Muscle of arm (tissue), 12 donors: ENCODE results near the gene MDFIC2. TPM values are rescaled to one million over a fixed set of nuclear protein-coding genes. Genes with fewer than 3 reads are reported as not detected.
"Not testable (repeated sequence)": the region's sequence is repeated elsewhere in the genome, so short reads cannot be mapped to it uniquely, and the experiment has no call there.

Experiments used
- DNase-seq: peaks from one replicate; pipeline ENCODE4 v3.0.0-alpha.2; 2013
- polyA plus RNA-seq, 12 donors: library from polyadenylated mRNA; unstranded; fragments of 120-200 nt; gene quantifications; one replicate each; pipeline ENCODE4 v1.2.1, GENCODE V29; 2013; ENCODE audit not compliant: insufficient read length in 12 of 12

Gene MDFIC2
- polyA plus RNA-seq, 12 donors, result 0.31 to 0.43 TPM; not detected in 10

GRCh38 chr3:70261283-70261682, 51.2 kb downstream of the MDFIC2 start:
- DNase-seq, result no peak

DNA sequence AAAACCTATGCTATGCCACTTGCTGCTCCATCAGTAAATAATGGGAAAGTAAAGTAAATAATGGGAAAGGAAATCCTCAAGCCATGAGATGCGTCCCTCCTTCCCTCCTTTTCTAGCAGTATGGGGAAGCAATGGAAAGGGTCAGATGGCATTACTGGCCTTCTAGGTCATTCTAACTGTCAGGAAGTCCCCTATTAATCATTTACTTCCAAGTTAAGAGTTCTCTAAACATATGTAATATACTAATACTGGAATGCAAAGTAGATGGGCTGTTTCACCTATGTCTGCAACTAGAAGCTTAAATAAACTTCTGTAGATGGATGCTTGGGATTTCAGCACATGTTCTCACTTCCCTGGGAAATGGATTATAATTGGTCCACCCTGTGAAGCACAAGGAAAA, 55.9 kb downstream of the MDFIC2 start:
- no peak for DNase-seq

GRCh38 chr3:70250492-70250891, 61.9 kb downstream of the MDFIC2 start:
- DNase-seq, result peak; percentile 53

DNA sequence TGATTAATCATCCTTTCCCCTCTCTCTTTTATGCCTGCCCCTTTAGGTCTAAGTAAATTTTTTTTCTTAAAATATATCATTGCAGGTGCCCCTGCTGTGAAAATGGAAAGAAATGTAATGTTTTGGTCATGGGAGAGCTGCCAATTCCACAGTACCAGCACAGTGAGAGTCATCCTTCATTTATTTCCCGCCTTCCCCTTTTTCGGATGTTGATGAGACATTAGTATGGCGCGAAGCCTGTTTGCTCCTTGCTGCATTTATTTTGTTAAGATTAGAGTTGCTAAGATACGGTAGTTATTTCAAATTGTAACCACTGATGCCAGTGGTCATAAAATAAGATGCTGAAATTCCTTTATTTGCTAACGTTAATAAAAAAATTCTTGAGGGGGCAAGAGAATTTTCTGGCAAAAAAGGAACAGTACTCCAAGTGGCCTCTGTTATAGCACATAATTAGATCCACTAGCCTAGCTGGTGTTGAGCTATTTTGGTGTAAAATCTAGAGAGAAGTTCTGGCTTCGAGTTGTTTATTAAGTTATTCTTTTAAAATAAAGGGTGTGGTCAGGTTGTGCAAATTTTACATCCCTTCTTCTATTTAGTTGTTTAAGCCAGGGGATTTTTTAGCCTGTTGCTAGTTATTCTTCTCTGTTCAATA, 62.8 kb downstream of the MDFIC2 start:
- DNase-seq, result no peak

GRCh38 chr3:70248856-70249255, 63.6 kb downstream of the MDFIC2 start:
- DNase-seq, result no peak

- no peak for DNase-seq
These were observed 64.5 kb downstream of the MDFIC2 start for GRCh38 chr3:70247955-70248354.

DNA sequence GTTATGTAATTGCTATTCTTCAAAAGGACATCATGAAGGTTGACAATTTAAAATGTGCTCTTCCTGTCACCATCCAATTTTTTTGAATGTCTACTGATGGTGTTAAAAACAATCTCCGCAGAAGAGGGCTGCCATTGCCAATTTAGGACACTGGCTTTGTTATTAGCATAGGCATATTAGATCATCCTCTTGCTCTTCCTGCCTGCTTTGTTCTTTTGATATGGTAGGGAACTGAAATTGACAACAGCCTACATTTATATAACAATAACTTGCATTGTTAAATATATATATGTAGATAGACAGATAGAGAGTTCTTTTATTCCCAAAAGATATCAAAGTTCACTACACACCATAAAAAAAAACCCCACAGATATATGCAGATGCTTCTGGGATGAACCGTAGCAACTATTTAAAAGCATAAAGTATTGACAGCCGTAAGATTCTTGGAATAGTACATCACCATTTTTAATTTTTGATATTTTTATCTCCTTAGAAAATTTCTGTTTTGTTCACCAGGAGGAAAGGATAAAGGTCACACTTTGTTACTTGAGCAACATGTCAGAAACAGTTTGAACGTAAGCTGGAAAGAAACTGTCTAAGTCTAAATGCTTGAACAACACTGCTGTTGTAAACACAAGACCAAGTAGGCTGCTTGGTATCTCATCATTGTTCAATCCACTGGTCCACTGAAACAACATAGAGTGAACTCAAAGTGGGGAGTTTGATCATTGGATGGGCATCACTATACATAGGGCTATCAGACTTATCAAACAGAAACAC, 66.5 kb downstream of the MDFIC2 start:
- DNase-seq, result no peak

DNA sequence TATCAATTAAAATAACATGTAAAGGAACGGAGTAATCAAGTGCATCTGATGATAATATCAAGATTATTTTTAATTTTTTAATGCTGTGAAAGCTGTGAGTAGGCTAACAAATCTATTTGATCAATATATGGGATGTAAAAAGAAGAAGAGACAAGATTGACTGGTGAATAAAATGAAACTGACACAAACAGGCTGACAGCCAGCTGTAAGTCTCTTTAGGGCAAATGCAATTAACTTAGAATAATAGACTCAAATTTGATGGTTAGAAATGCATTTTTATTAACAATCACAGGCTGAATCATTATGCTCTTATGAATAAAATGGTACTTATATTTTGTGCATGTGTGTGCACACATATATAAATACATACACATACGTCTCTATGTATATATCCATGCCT, 68.0 kb downstream of the MDFIC2 start:
- DNase-seq, result no peak

GRCh38 chr3:70242297-70242882, 70.0 kb downstream of the MDFIC2 start:
- no peak for DNase-seq

DNA sequence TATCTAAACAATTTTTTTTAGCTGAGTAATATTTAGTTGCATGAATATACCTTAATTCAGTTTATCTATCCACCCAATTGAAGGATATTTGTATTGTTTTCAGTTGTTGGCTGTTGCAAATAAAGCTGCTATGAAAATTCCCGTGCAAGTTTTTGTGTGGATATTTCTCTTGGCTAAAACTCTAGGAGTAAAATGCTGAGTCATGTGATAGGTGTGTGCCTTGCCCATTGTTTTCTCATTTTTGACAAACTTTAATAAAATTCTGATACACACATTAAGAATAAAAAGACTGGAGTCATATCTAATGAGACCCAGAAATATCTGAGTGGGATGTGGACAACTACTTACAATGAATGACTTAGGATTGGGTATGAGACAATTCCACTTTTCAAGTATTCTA, 78.6 kb downstream of the MDFIC2 start:
- no peak for DNase-seq

GRCh38 chr3:70233112-70233511, 79.3 kb downstream of the MDFIC2 start:
- DNase-seq, result no peak

GRCh38 chr3:70231266-70231701, 81.2 kb downstream of the MDFIC2 start:
- no peak for DNase-seq

DNA sequence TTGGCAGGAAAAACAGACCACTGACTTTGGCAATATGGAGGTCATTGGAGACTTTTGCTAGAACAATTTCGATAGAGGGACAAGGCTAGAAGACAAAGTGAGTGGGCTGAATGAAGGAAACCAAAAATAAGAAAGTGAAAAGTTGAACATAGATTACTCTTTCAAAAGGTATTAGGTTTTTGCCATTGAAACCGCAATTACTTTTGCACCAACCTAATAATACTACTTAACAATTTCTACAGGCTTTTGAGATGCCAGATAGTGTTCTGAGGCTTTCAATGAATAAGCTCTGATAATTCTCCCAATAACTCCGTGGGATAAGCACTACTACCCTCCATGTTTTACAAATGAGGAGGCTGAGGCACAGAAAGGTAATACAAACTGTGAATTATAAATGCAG, 85.0 kb downstream of the MDFIC2 start:
- no peak for DNase-seq

- DNase-seq, result no peak
These were observed 87.3 kb downstream of the MDFIC2 start for GRCh38 chr3:70225146-70225545.

DNA sequence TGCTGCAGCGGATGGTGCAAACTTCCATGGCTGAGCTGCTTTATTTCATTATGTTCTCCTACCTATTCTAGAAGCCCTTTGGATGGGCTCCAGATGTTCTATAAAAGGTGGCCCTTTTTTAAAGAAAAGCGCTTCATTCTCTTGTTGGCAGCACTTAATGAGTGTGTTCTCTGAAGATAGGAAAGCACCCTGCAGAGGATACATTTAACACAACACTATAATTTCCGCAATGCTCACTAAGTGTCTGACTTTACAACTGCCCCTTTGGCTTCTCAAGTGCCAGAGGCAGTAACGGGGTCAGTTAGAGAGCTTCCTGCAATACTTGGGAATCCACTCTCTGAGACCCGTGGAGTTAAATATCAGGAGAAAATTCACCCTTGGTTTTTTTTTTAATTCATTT, 88.1 kb downstream of the MDFIC2 start:
- DNase-seq, result no peak

DNA sequence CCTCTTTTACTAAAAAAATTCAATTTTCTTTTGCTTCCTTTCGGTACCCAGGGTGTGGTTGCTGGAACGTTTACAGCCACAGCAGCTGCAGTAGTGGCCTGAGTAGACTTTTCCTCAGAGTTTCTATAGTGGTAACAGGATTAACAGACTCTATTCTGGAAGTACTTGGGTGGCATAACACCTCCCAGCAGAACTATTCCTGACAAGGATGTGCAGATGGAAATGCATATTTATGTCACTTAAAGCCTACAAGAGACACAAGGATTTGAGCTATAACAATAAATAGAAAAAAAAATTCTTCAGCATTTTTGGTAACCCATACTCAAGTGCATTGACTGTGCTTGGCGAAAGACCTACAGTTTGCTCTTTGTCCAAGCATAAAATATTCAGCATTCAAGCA, 94.0 kb downstream of the MDFIC2 start:
- DNase-seq, result no peak

DNA sequence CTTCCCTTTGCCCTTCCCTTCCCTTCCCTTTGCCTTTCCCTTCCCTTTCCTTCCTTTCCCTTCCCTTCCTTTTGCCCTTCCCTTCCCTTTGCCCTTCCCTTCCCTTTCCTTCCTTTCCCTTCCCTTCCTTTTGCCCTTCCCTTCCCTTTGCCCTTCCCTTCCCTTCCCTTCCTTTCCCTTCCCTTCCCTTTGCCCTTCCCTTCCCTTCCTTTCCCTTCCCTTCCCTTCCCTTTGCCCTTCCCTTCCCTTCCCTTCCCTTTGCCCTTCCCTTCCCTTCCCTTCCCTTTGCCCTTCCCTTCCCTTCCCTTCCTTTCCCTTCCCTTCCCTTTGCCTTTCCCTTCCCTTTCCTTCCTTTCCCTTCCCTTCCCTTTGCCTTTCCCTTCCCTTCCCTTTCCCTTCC, 101.2 kb downstream of the MDFIC2 start:
- not testable (repeated sequence) for DNase-seq

GRCh38 chr3:70201975-70202374, 110.5 kb downstream of the MDFIC2 start:
- DNase-seq, result no peak

GRCh38 chr3:70189884-70190473, 122.5 kb downstream of the MDFIC2 start:
- DNase-seq, result no peak

DNA sequence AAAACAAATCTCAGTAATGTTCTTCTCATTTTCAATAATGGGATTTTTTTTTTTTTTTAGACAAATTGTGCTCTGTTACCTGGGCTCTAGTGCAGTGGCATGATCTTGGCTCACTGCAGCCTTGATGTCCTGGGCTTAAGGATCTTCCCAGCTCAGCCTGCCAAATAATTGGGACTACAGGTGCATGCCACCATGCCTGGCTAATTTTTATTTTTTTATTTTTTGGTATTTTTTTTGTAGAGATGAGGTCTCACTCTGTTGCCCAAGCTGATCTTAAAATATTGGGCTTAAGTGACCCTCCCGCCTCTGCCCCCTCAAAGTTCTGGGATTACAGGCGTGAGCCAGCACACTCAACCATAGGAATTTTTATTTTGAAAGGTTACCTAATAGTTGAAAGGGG, 126.2 kb downstream of the MDFIC2 start:
- DNase-seq, result no peak

GRCh38 chr3:70185661-70186060, 126.8 kb downstream of the MDFIC2 start:
- no peak for DNase-seq

DNA sequence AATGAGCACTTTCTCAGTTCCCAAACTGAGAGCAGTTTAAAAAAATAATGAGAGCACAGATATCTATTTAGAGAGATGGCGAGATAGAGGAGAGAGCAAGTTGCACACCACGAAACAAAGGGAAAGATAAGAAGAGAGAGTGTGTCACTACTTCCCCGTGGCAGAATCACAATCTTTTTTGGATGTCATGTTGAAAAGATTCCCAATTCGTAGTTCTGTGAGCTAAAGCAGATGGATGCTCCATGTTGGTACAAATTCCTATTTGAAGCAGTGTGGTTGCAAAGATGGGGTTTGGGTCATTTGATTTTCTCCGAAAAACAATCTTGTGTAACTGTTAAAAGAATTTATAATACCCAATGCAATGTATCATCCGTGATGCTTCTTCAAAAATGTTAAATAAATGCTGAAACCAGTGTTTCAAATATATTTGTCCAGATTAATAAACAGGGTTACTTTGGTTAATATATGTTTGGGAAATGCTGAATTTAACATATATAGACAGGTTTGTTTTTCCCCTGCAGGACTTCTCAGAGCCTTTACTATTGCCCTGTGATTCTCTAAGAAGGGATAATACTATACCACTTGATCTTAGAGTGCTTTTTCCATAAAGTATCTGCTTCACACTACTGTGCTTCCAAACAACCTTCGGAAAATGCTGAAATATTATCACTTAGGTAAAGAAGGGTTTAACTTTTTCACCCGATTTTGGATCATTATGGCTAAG, 128.5 kb downstream of the MDFIC2 start:
- no peak for DNase-seq
